H1 (cell line): Measurements from ENCODE around the gene CD34. TPM values are rescaled to one million over a fixed set of nuclear protein-coding genes. Genes with fewer than 3 reads are reported as not detected.

Experiments used
- ATF2 ChIP-seq: IDR thresholded peaks from 2 replicates; pipeline ENCODE4 v1.6.1; 2012; ENCODE audit warnings: low read length, inconsistent platforms
- JUN ChIP-seq: IDR thresholded peaks from 2 replicates; pipeline ENCODE4 v1.6.1; 2011; ENCODE audit warnings: low read depth, mild to moderate bottlenecking, improper control_type of control experiment, low read length
- NANOG ChIP-seq: IDR thresholded peaks from 2 replicates; pipeline ENCODE4 v1.6.1; 2011; ENCODE audit warnings: low read length, low read depth, mild to moderate bottlenecking, inconsistent platforms; ENCODE audit not compliant: insufficient read depth, poor library complexity, severe bottlenecking
- POU5F1 ChIP-seq: IDR thresholded peaks from 2 replicates; pipeline ENCODE4 v1.6.1; 2011; ENCODE audit warnings: low read depth, mild to moderate bottlenecking, low read length, moderate library complexity
- SRF ChIP-seq: IDR thresholded peaks from 2 replicates; pipeline ENCODE4 v1.6.1; 2011; ENCODE audit warnings: mild to moderate bottlenecking, low read depth, low read length, moderate library complexity
- polyA plus RNA-seq, 7 experiments: library from polyadenylated mRNA; depleted of rRNA in 3 of 7; stranded (reverse) in 5 of 7; unstranded in 2 of 7; fragments of >200 nt in 5 of 7; fragments of 200-250 nt in 2 of 7; gene quantifications; 1 replicate in 5 of 7; 2 replicates in 1 of 7; 4 replicates in 1 of 7; pipeline versions ENCODE4 v1.2.1 to v1.2.3, GENCODE V29; 2011 to 2013; ENCODE audit warnings: missing spikeins in 2 of 7, mixed read lengths in 2 of 7
- total RNA-seq: library from RNA; stranded (reverse); fragmentation: NEBNext Ultra II Directional; extraction: Animal tissue kit (Norgen Biotek cat#: 25700); gene quantifications from 2 replicates; pipeline ENCODE4 v1.2.1, GENCODE V29; 2021

Gene CD34
- total and polyA plus RNA-seq, 2 of the 8 experiments (the other 6 are each of a cell fraction or from before 2014, with no cell fraction given) = 0.39 to 0.54 TPM

- TF ChIP-seq SRF (no peak), POU5F1 (no peak), NANOG (no peak), JUN (no peak), ATF2 (no peak)
Measured at GRCh38 chr1:207867136-207868109, 43.5 kb downstream of the CD34 start (continued).
